HepG2 (cell line): Measurements from ENCODE around the gene MCOLN1. TPM values are rescaled to one million over a fixed set of nuclear protein-coding genes. Genes with fewer than 3 reads are reported as not detected.

Experiments used
- ATAC-seq: fragments of 200-7000 bp; cut with Tn5 transposase; 3 replicates; pipeline ENCODE4 v1.9.1; 2020; ENCODE audit warnings: mild to moderate bottlenecking, moderate library complexity
- BruUV-seq: library from RNA; stranded (reverse); fragments of 400-500 nt; replicated peaks from 2 replicates; lab custom pipeline; 2021; lab: Mats Ljungman, UMichigan
- CTCF ChIA-PET: fragments of 300-600 bp; formaldehyde crosslinking; extraction: SDS; loops from one replicate; lab custom pipeline; 2021; ENCODE audit warnings: low total read pairs, inconsistent platforms, low intra/inter-chr PET ratio; lab: Yijun Ruan, JAX
- POLR2A ChIA-PET: fragments of 350-600 bp; sonication (Branson Sonifier 250); formaldehyde crosslinking; loops from one replicate; lab custom pipeline; 2020; ENCODE audit warnings: antibody characterized with exemption, inconsistent platforms; lab: Yijun Ruan, JAX
- DNase-seq: peaks from one replicate; pipeline ENCODE4 v3.0.0-alpha.2; 2015; ENCODE audit warnings: low spot score
- FAIRE-seq: peaks from 3 replicates; lab custom pipeline; 2011; peaks lifted over from hg19 to GRCh38; lab: Jason Lieb, UNC
- H2AFZ ChIP-seq: one replicate; pipeline ENCODE4 v1.6.1; 2011; ENCODE audit warnings: low read length, inconsistent platforms
- H3K27ac ChIP-seq: fragments of 300-600 bp; 3 replicates; pipeline ENCODE4 v1.8.0; 2011; ENCODE audit warnings: mixed run types, mild to moderate bottlenecking, mixed read lengths, low read length, inconsistent platforms; ENCODE audit not compliant: insufficient read depth; ENCODE audit errors: extremely low read length
- H3K27me3 ChIP-seq, 2 experiments: fragments of 200-600 bp in 1 of 2; 2 replicates in 1 of 2; 3 replicates in 1 of 2; pipeline versions ENCODE4 v1.6.0 to v1.8.0; 2011; ENCODE audit warnings: low read length in 2 of 2, mild to moderate bottlenecking in 2 of 2, moderate library complexity in 2 of 2, inconsistent platforms in 1 of 2; ENCODE audit not compliant: insufficient read depth in 2 of 2, control insufficient read depth in 1 of 2
- H3K36me3 ChIP-seq, 2 experiments: fragments of 200-600 bp in 1 of 2; replicated peaks in 1 of 2; 2 replicates in 1 of 2; 3 replicates in 1 of 2; pipeline versions ENCODE4 v1.5.1 to v1.8.0; 2011; ENCODE audit warnings: low read length in 2 of 2, inconsistent platforms in 1 of 2; ENCODE audit not compliant: insufficient read depth in 2 of 2, control insufficient read depth in 1 of 2
- H3K4me1 ChIP-seq: 2 replicates; pipeline ENCODE4 v1.5.1; 2012; ENCODE audit warnings: low read length, inconsistent platforms; ENCODE audit not compliant: insufficient read depth
- H3K4me2 ChIP-seq: 2 replicates; pipeline ENCODE4 v1.6.0; 2011; ENCODE audit warnings: low read depth, low read length, inconsistent platforms
- H3K4me3 ChIP-seq, 3 experiments: fragments of 200-600 bp in 1 of 3; sonication (generic), shearing (Covaris generic) in 1 of 3; replicated peaks in 1 of 3; 2 replicates each; pipeline ENCODE4 v1.5.1; 2011 to 2016; ENCODE audit warnings: low read length in 3 of 3, inconsistent platforms in 2 of 3, low read depth in 2 of 3, mild to moderate bottlenecking in 2 of 3, control low read depth in 1 of 3, mixed read lengths in 1 of 3; ENCODE audit not compliant: insufficient read depth in 1 of 3
- H3K79me2 ChIP-seq: one replicate; pipeline ENCODE4 v1.6.1; 2011; ENCODE audit warnings: low read length, inconsistent platforms; ENCODE audit not compliant: insufficient read depth
- H3K9ac ChIP-seq: 2 replicates; pipeline ENCODE4 v1.6.0; 2011; ENCODE audit warnings: mild to moderate bottlenecking, low read depth, low read length, inconsistent platforms; ENCODE audit not compliant: insufficient read depth
- H3K9me3 ChIP-seq: 2 replicates; pipeline ENCODE4 v1.5.1; 2012; ENCODE audit warnings: mild to moderate bottlenecking, low read length
- H4K20me1 ChIP-seq: 2 replicates; pipeline ENCODE4 v1.6.0; 2011; ENCODE audit warnings: inconsistent platforms, mild to moderate bottlenecking, low read length, moderate library complexity; ENCODE audit not compliant: insufficient read depth
- CEBPG ChIP-seq: IDR thresholded peaks from 2 replicates; pipeline ENCODE4 v1.6.1; 2016
- ELF1 ChIP-seq: sonication (generic); formaldehyde crosslinking; IDR thresholded peaks from 2 replicates; pipeline ENCODE4 v1.4.0; 2020; ENCODE audit warnings: missing genetic modification reagents
- HOXA3 ChIP-seq: sonication (generic); formaldehyde crosslinking; IDR thresholded peaks from 2 replicates; pipeline ENCODE4 v1.5.0; 2020; ENCODE audit warnings: missing genetic modification reagents
- MYPOP ChIP-seq: sonication (generic); formaldehyde crosslinking; IDR thresholded peaks from 2 replicates; pipeline ENCODE4 v1.8.1; 2023; ENCODE audit warnings: mild to moderate bottlenecking, moderate library complexity, missing genetic modification reagents
- SCMH1 ChIP-seq: sonication (generic); formaldehyde crosslinking; IDR thresholded peaks from 2 replicates; pipeline ENCODE4 v1.9.0; 2021; ENCODE audit warnings: missing genetic modification reagents, mild to moderate bottlenecking, borderline replicate concordance
- SETDB1 ChIP-seq: sonication (generic); formaldehyde crosslinking; IDR thresholded peaks from 2 replicates; pipeline ENCODE4 v1.5.1; 2020; ENCODE audit warnings: missing genetic modification reagents, mild to moderate bottlenecking, borderline replicate concordance
- ZNF33B ChIP-seq: sonication (generic); formaldehyde crosslinking; IDR thresholded peaks from 2 replicates; pipeline ENCODE4 v1.5.1; 2020; ENCODE audit warnings: mild to moderate bottlenecking, missing genetic modification reagents
- ZNF557 ChIP-seq: sonication (generic); formaldehyde crosslinking; IDR thresholded peaks from 2 replicates; pipeline ENCODE4 v1.4.0; 2020; ENCODE audit warnings: missing genetic modification reagents
- ZNF576 ChIP-seq: sonication (generic); formaldehyde crosslinking; IDR thresholded peaks from 2 replicates; pipeline ENCODE4 v1.4.0; 2020; ENCODE audit warnings: mild to moderate bottlenecking, missing genetic modification reagents
- ZNF710 ChIP-seq: sonication (generic); formaldehyde crosslinking; IDR thresholded peaks from 2 replicates; pipeline ENCODE4 v1.5.0; 2020; ENCODE audit warnings: mild to moderate bottlenecking, missing genetic modification reagents, borderline replicate concordance
- WGBS: methylation state at CpG from one replicate; pipeline ENCODE4 v1.1.6; 2017; ENCODE audit warnings: low lambda C conversion rate; 5-methylcytosine and 5-hydroxymethylcytosine counted together
- in situ Hi-C: cut with HindIII; loops from 2 replicates; pipeline ENCODE4 v1.10.0; 2017; ENCODE audit warnings: low pct_unique_long_range_greater_than_20kb; ENCODE audit not compliant: extremely low pct_ligation_motif_present
- intact Hi-C: fragments of 100-400 bp; cut with micrococcal nuclease; formaldehyde crosslinking; loops from one replicate; pipeline ENCODE4 v1.10.0; 2022; ENCODE audit not compliant: unreplicated experiment
- polyA plus RNA-seq, 8 experiments: library from polyadenylated mRNA; depleted of rRNA in 3 of 8; stranded (reverse) in 7 of 8; unstranded in 1 of 8; fragments of >200 nt; fragmentation: Illumina TruSeq in 4 of 8; extraction: Trizol in 4 of 8; gene quantifications; 2 replicates each; pipeline versions ENCODE4 v1.2.1 to v1.2.3, GENCODE V29; 2011 to 2016; ENCODE audit warnings: low read depth in 4 of 8, missing spikeins in 1 of 8, mixed read lengths in 1 of 8; ENCODE audit not compliant: insufficient read depth in 1 of 8
- total RNA-seq, 5 experiments: library from RNA; depleted of rRNA; stranded (reverse); fragments of >200 nt; fragmentation: Illumina TruSeq; extraction: Trizol; gene quantifications; 2 replicates each; pipeline ENCODE4 v1.2.3, GENCODE V29; 2016; ENCODE audit warnings: low read depth in 1 of 5

The MCOLN1 gene
- total and polyA plus RNA-seq, 2 of the 13 experiments (the other 11 are each of a cell fraction or from before 2014, with no cell fraction given), result 3.4 to 15.7 TPM

- Histone ChIP-seq H3K9me3 (no peaks in the 10 kb centered on the region), H3K27ac (no peak overlapping the region), H4K20me1 (no peaks in the 10 kb centered on the region), H3K79me2 (no peaks in the 10 kb centered on the region), H3K4me2 (no peak overlapping the region), H2AFZ (no peak overlapping the region), H3K36me3 (peaks cover 1 to 8% of the 10 kb centered on the region in 2 experiments; a peak in 3 of 5 replicates), H3K4me1 (no peaks in the 10 kb centered on the region), H3K27me3 (no peaks in the 10 kb centered on the region), H3K4me3 (no peak overlapping the region), H3K9ac (no peak overlapping the region)
- ATAC-seq (no peak), DNase-seq (no peak), FAIRE-seq (no peak)
- in situ Hi-C loops (no loop called here), intact Hi-C loops (no loop called here)
- BruUV-seq, result no TSS peak
- POLR2A ChIA-PET, result no interaction called here
- no peak for TF ChIP-seq SETDB1 (CRISPR knock-in tag)
- no peak for TF ChIP-seq ZNF557 (CRISPR knock-in tag)
- no peak for TF ChIP-seq HOXA3
- no peak for TF ChIP-seq ZNF576 (CRISPR knock-in tag)
- no peak for TF ChIP-seq ELF1
- TF ChIP-seq SCMH1 (CRISPR knock-in tag), result no peak
- TF ChIP-seq ZNF33B, result no peak
- no peak for TF ChIP-seq MYPOP (CRISPR knock-in tag)
- TF ChIP-seq CEBPG (CRISPR knock-in tag), result no peak
- no peak for TF ChIP-seq ZNF710 (CRISPR knock-in tag)
- CTCF ChIA-PET, result no interaction called here
- WGBS, result 95% methylated on average over 20 of the region's 24 CpGs
Measured at GRCh38 chr19:7542556-7543348, 20.3 kb downstream of the MCOLN1 start.
